ENCODE measurements around the gene DCAF5. TPM values are rescaled to one million over a fixed set of nuclear protein-coding genes. Genes with fewer than 3 reads are reported as not detected.

DCAF5 gene
- total and polyA plus RNA-seq, 4 experiments from 2014 or later = 54.4 to 75.7 (median 71.4) TPM

GRCh38 chr14:69055125-69055524 lies 97.8 kb downstream of the DCAF5 start:
- Mint-ChIP-seq H3K4me3 (peak overlapping the region in 1 of 8 donors; percentile 55), H3K9me3 (no peaks in the 10 kb centered on the region), H3K27me3 (no peaks in the 10 kb centered on the region), H3K27ac (no peak overlapping the region), H3K4me1 (peaks cover 0 to 7% (median 3%) of the 10 kb centered on the region in 4 donors), H3K36me3 (peaks cover 54 to 84% of the 10 kb centered on the region in 2 donors)
- no peak overlapping the region for H3K27ac ChIP-seq (ENCODE audit: low read depth, low read length)
- ChIA-PET CTCF (ENCODE audit: partially characterized antibody) (no interaction called here), POLR2A (ENCODE audit: partially characterized antibody) (no interaction called here)
- no peaks in the 10 kb centered on the region for H3K27me3 ChIP-seq (ENCODE audit: insufficient read depth, low read length)
- intact Hi-C loops (cut with micrococcal nuclease) = no loop called here
- DNase-seq = no peak
- no peaks in the 10 kb centered on the region for H3K9me3 ChIP-seq (ENCODE audit: control insufficient read depth in 1 of 2, low read length in 2 of 2)
- peaks cover 46% of the 10 kb centered on the region for H3K36me3 ChIP-seq (ENCODE audit: insufficient read depth, low read length)
- H3K4me1 ChIP-seq (ENCODE audit: insufficient read depth, low read length) = no peaks in the 10 kb centered on the region
- H3K4me3 ChIP-seq (ENCODE audit: low read length in 2 of 2) = no peak overlapping the region

- no peaks in the 10 kb centered on the region for H3K9me3 Mint-ChIP-seq
- no peak overlapping the region for H3K4me3 Mint-ChIP-seq
- H3K36me3 ChIP-seq (ENCODE audit: insufficient read depth, low read length) = peaks cover 41% of the 10 kb centered on the region
- H3K4me1 ChIP-seq (ENCODE audit: insufficient read depth, low read length) = no peaks in the 10 kb centered on the region
- no peak overlapping the region for H3K27ac Mint-ChIP-seq
- H3K9me3 ChIP-seq (ENCODE audit: control insufficient read depth in 1 of 2, low read length in 2 of 2) = no peaks in the 10 kb centered on the region
- H3K4me1 Mint-ChIP-seq = peaks cover 0 to 3% (median under 1%) of the 10 kb centered on the region in 4 donors
- H3K27me3 Mint-ChIP-seq = no peaks in the 10 kb centered on the region
- intact Hi-C loops (cut with micrococcal nuclease) = no loop called here
- no peak overlapping the region for H3K27ac ChIP-seq (ENCODE audit: low read depth, low read length)
- H3K27me3 ChIP-seq (ENCODE audit: insufficient read depth, low read length) = no peaks in the 10 kb centered on the region
- ChIA-PET CTCF (ENCODE audit: partially characterized antibody) (no interaction called here), POLR2A (ENCODE audit: partially characterized antibody) (no interaction called here)
- no peak for DNase-seq
- H3K36me3 Mint-ChIP-seq = peaks cover 45 to 74% of the 10 kb centered on the region in 2 donors
- no peak overlapping the region for H3K4me3 ChIP-seq (ENCODE audit: low read length in 2 of 2)
These were observed 98.9 kb downstream of the DCAF5 start for GRCh38 chr14:69054030-69054429.

- peaks cover 32% of the 10 kb centered on the region for H3K36me3 ChIP-seq (ENCODE audit: insufficient read depth, low read length)
- Mint-ChIP-seq H3K4me1 (peaks cover 1 to 3% (median 3%) of the 10 kb centered on the region in 4 donors), H3K36me3 (peaks cover 38 to 61% of the 10 kb centered on the region in 2 donors), H3K27ac (peak overlapping the region in 1 of 7 donors; percentile 92), H3K27me3 (no peaks in the 10 kb centered on the region), H3K9me3 (no peaks in the 10 kb centered on the region), H3K4me3 (no peak overlapping the region)
- CTCF ChIA-PET (ENCODE audit: partially characterized antibody) = interaction anchor here (1.0 kb wide), 1 partner anchor 141 kb away, joined by 3 read pairs; no protein-coding TSS in a partner anchor
- no peak overlapping the region for H3K4me3 ChIP-seq (ENCODE audit: low read length in 2 of 2)
- POLR2A ChIA-PET (ENCODE audit: partially characterized antibody) = no interaction called here
- H3K4me1 ChIP-seq (ENCODE audit: insufficient read depth, low read length) = no peaks in the 10 kb centered on the region
- no peaks in the 10 kb centered on the region for H3K27me3 ChIP-seq (ENCODE audit: insufficient read depth, low read length)
- DNase-seq = no peak
- no peaks in the 10 kb centered on the region for H3K9me3 ChIP-seq (ENCODE audit: control insufficient read depth in 1 of 2, low read length in 2 of 2)
- intact Hi-C loops (cut with micrococcal nuclease) = no loop called here
- H3K27ac ChIP-seq (ENCODE audit: low read depth, low read length) = no peak overlapping the region
These were observed 100.7 kb downstream of the DCAF5 start for GRCh38 chr14:69052181-69052601.

- peak overlapping the region in 1 of 7 donors; percentile 18 for H3K27ac Mint-ChIP-seq
- POLR2A ChIA-PET (ENCODE audit: partially characterized antibody) = no interaction called here
These were observed 102.4 kb downstream of the DCAF5 start for GRCh38 chr14:69050240-69051184.

GRCh38 chr14:69049675-69050074 lies 103.2 kb downstream of the DCAF5 start:
- peaks cover 14% of the 10 kb centered on the region for H3K36me3 ChIP-seq (ENCODE audit: insufficient read depth, low read length)
- H3K9me3 ChIP-seq (ENCODE audit: control insufficient read depth in 1 of 2, low read length in 2 of 2) = no peaks in the 10 kb centered on the region
- no peaks in the 10 kb centered on the region for H3K27me3 Mint-ChIP-seq
- H3K36me3 Mint-ChIP-seq = peaks cover 17 to 36% of the 10 kb centered on the region in 2 donors
- no peaks in the 10 kb centered on the region for H3K9me3 Mint-ChIP-seq
- intact Hi-C loops (cut with micrococcal nuclease) = no loop called here
- peak overlapping the region in 2 of 7 donors; percentile 13 to 63 for H3K27ac Mint-ChIP-seq
- no peak overlapping the region for H3K4me3 ChIP-seq (ENCODE audit: low read length in 2 of 2)
- H3K4me3 Mint-ChIP-seq = no peak overlapping the region
- no peaks in the 10 kb centered on the region for H3K27me3 ChIP-seq (ENCODE audit: insufficient read depth, low read length)
- ChIA-PET POLR2A (ENCODE audit: partially characterized antibody) (no interaction called here), CTCF (ENCODE audit: partially characterized antibody) (interaction anchor here (0.6 to 1.4 kb wide), 3 partner anchors 40 to 138 kb away, joined by 3 to 5 read pairs (median 4); no protein-coding TSS in a partner anchor)
- DNase-seq = no peak
- peaks cover 1 to 3% (median 3%) of the 10 kb centered on the region in 4 donors for H3K4me1 Mint-ChIP-seq
- no peak overlapping the region for H3K27ac ChIP-seq (ENCODE audit: low read depth, low read length)
- no peaks in the 10 kb centered on the region for H3K4me1 ChIP-seq (ENCODE audit: insufficient read depth, low read length)

More at GRCh38 chr14:69050240-69051184, 102.4 kb downstream of the DCAF5 start:
- Mint-ChIP-seq H3K27me3 (no peaks in the 10 kb centered on the region), H3K4me1 (peaks cover 1 to 3% (median 3%) of the 10 kb centered on the region in 4 donors), H3K4me3 (no peak overlapping the region), H3K9me3 (no peaks in the 10 kb centered on the region), H3K36me3 (peaks cover 25 to 44% of the 10 kb centered on the region in 2 donors)
- DNase-seq = no peak
- Histone ChIP-seq H3K4me3 (ENCODE audit: low read length in 2 of 2) (no peak overlapping the region), H3K27ac (ENCODE audit: low read depth, low read length) (no peak overlapping the region), H3K4me1 (ENCODE audit: insufficient read depth, low read length) (no peaks in the 10 kb centered on the region), H3K27me3 (ENCODE audit: insufficient read depth, low read length) (no peaks in the 10 kb centered on the region), H3K36me3 (ENCODE audit: insufficient read depth, low read length) (peaks cover 22% of the 10 kb centered on the region), H3K9me3 (ENCODE audit: control insufficient read depth in 1 of 2, low read length in 2 of 2) (no peaks in the 10 kb centered on the region)
- CTCF ChIA-PET (ENCODE audit: partially characterized antibody) = interaction anchor here (1.2 to 1.4 kb wide), 3 partner anchors 9 to 139 kb away, joined by 3 to 5 read pairs (median 4); no protein-coding TSS in a partner anchor
- intact Hi-C loops (cut with micrococcal nuclease) = no loop called here

- H3K27ac Mint-ChIP-seq = peak overlapping the region in 3 of 7 donors; percentile 3 to 59 (median 43)
- H3K27me3 ChIP-seq (ENCODE audit: insufficient read depth, low read length) = no peaks in the 10 kb centered on the region
- H3K4me3 ChIP-seq (ENCODE audit: low read length in 2 of 2) = no peak overlapping the region
- H3K36me3 ChIP-seq (ENCODE audit: insufficient read depth, low read length) = peaks cover 2% of the 10 kb centered on the region
- POLR2A ChIA-PET (ENCODE audit: partially characterized antibody) = no interaction called here
- DNase-seq = peak in 4 of 5 donors; percentile 9 to 18 (median 16)
- no peaks in the 10 kb centered on the region for H3K9me3 Mint-ChIP-seq
- H3K4me3 Mint-ChIP-seq = no peak overlapping the region
- H3K36me3 Mint-ChIP-seq = peaks cover 9 to 24% of the 10 kb centered on the region in 2 donors
- no peaks in the 10 kb centered on the region for H3K9me3 ChIP-seq (ENCODE audit: control insufficient read depth in 1 of 2, low read length in 2 of 2)
- CTCF ChIA-PET (ENCODE audit: partially characterized antibody) = no interaction called here
- peaks cover 0 to 5% of the 10 kb centered on the region in 2 donors for H3K27me3 Mint-ChIP-seq
- H3K4me1 Mint-ChIP-seq = peaks cover 3 to 10% (median 5%) of the 10 kb centered on the region in 4 donors
- no peaks in the 10 kb centered on the region for H3K4me1 ChIP-seq (ENCODE audit: insufficient read depth, low read length)
- intact Hi-C loops (cut with micrococcal nuclease) = no loop called here
- no peak overlapping the region for H3K27ac ChIP-seq (ENCODE audit: low read depth, low read length)
These were observed 104.5 kb downstream of the DCAF5 start for GRCh38 chr14:69048456-69048855.

GRCh38 chr14:69047255-69047654 lies 105.7 kb downstream of the DCAF5 start:
- Mint-ChIP-seq H3K27me3 (peaks cover 0 to 7% of the 10 kb centered on the region in 2 donors), H3K27ac (peak overlapping the region in 3 of 7 donors; percentile 4 to 49 (median 11)), H3K4me1 (peaks cover 3 to 20% (median 9%) of the 10 kb centered on the region in 4 donors), H3K4me3 (no peak overlapping the region), H3K9me3 (no peaks in the 10 kb centered on the region), H3K36me3 (peaks cover 0 to 12% of the 10 kb centered on the region in 2 donors)
- H3K36me3 ChIP-seq (ENCODE audit: insufficient read depth, low read length) = no peaks in the 10 kb centered on the region
- H3K4me1 ChIP-seq (ENCODE audit: insufficient read depth, low read length) = no peaks in the 10 kb centered on the region
- no peak overlapping the region for H3K4me3 ChIP-seq (ENCODE audit: low read length in 2 of 2)
- intact Hi-C loops (cut with micrococcal nuclease) = no loop called here
- no peaks in the 10 kb centered on the region for H3K9me3 ChIP-seq (ENCODE audit: control insufficient read depth in 1 of 2, low read length in 2 of 2)
- ChIA-PET POLR2A (ENCODE audit: partially characterized antibody) (no interaction called here), CTCF (ENCODE audit: partially characterized antibody) (no interaction called here)
- H3K27me3 ChIP-seq (ENCODE audit: insufficient read depth, low read length) = no peaks in the 10 kb centered on the region
- DNase-seq = no peak
- no peak overlapping the region for H3K27ac ChIP-seq (ENCODE audit: low read depth, low read length)
